Muscle layer of duodenum (tissue), 2 donors: ENCODE measurements around the gene FBXL13.

Experiments
- H3K27ac ChIP-seq: one replicate; pipeline ENCODE4 v1.7.0; 2013; ENCODE audit warnings: mild to moderate bottlenecking, low read length
- H3K27me3 ChIP-seq: one replicate; pipeline ENCODE4 v1.7.0; 2013; ENCODE audit warnings: low read depth, mild to moderate bottlenecking, control low read depth, low read length
- H3K36me3 ChIP-seq, 2 donors: one replicate each; pipeline ENCODE4 v1.7.0; 2013; ENCODE audit warnings: low read length in 2 of 2, control low read depth in 1 of 2, mild to moderate bottlenecking in 1 of 2; ENCODE audit not compliant: insufficient read depth in 2 of 2, control insufficient read depth in 1 of 2
- H3K4me1 ChIP-seq, 2 donors: one replicate each; pipeline ENCODE4 v1.7.0; 2013; ENCODE audit warnings: low read length in 2 of 2, mild to moderate bottlenecking in 2 of 2, control low read depth in 1 of 2, moderate library complexity in 1 of 2; ENCODE audit not compliant: insufficient read depth in 2 of 2, control insufficient read depth in 1 of 2
- H3K4me3 ChIP-seq, 2 donors: one replicate each; pipeline ENCODE4 v1.7.0; 2013; ENCODE audit warnings: low read length in 2 of 2, low read depth in 1 of 2, mild to moderate bottlenecking in 1 of 2
- H3K9me3 ChIP-seq, 2 donors: one replicate each; pipeline ENCODE4 v1.7.0; 2013; ENCODE audit warnings: low read length in 2 of 2, control low read depth in 1 of 2, mild to moderate bottlenecking in 1 of 2; ENCODE audit not compliant: control insufficient read depth in 1 of 2
- donor health status: healthy.

Gene FBXL13

GRCh38 chr7:102829075-102829474 lies 245.5 kb downstream of the FBXL13 start:
- no peak overlapping the region for H3K4me3 ChIP-seq
- no peaks in the 10 kb centered on the region for H3K27me3 ChIP-seq
- peaks cover 8 to 19% of the 10 kb centered on the region in 2 donors for H3K36me3 ChIP-seq
- H3K4me1 ChIP-seq, result no peaks in the 10 kb centered on the region
- H3K9me3 ChIP-seq, result peaks cover 0 to 4% of the 10 kb centered on the region in 2 donors
- no peak overlapping the region for H3K27ac ChIP-seq

GRCh38 chr7:102828286-102828685 lies 246.3 kb downstream of the FBXL13 start:
- Histone ChIP-seq H3K4me3 (no peak overlapping the region), H3K27ac (no peak overlapping the region), H3K4me1 (no peaks in the 10 kb centered on the region), H3K9me3 (peaks cover 0 to 4% of the 10 kb centered on the region in 2 donors), H3K27me3 (no peaks in the 10 kb centered on the region), H3K36me3 (peaks cover 8 to 19% of the 10 kb centered on the region in 2 donors)

- Histone ChIP-seq H3K4me1 (no peaks in the 10 kb centered on the region), H3K36me3 (peaks cover 9 to 13% of the 10 kb centered on the region in 2 donors), H3K4me3 (no peak overlapping the region), H3K27ac (no peak overlapping the region), H3K9me3 (peaks cover 0 to 4% of the 10 kb centered on the region in 2 donors), H3K27me3 (no peaks in the 10 kb centered on the region)
Observed at GRCh38 chr7:102823390-102824119, 251.0 kb downstream of the FBXL13 start.

- H3K27ac ChIP-seq, result no peak overlapping the region
Observed at GRCh38 chr7:102821994-102822747, 252.4 kb downstream of the FBXL13 start.

GRCh38 chr7:102819151-102819550 lies 255.4 kb downstream of the FBXL13 start:
- no peak overlapping the region for H3K27ac ChIP-seq
- H3K27me3 ChIP-seq, result no peaks in the 10 kb centered on the region
- H3K9me3 ChIP-seq, result no peaks in the 10 kb centered on the region
- H3K4me3 ChIP-seq, result no peak overlapping the region
- no peaks in the 10 kb centered on the region for H3K4me1 ChIP-seq
- H3K36me3 ChIP-seq, result peaks cover 5 to 6% of the 10 kb centered on the region in 2 donors

More at GRCh38 chr7:102821994-102822747, 252.4 kb downstream of the FBXL13 start:
- Histone ChIP-seq H3K4me1 (no peaks in the 10 kb centered on the region), H3K4me3 (no peak overlapping the region), H3K36me3 (peaks cover 8 to 9% of the 10 kb centered on the region in 2 donors), H3K27me3 (no peaks in the 10 kb centered on the region), H3K9me3 (no peaks in the 10 kb centered on the region)

- H3K4me3 ChIP-seq, result no peak overlapping the region
- no peaks in the 10 kb centered on the region for H3K9me3 ChIP-seq
- H3K36me3 ChIP-seq, result peaks cover 5 to 11% of the 10 kb centered on the region in 2 donors
- no peaks in the 10 kb centered on the region for H3K4me1 ChIP-seq
- no peak overlapping the region for H3K27ac ChIP-seq
- no peaks in the 10 kb centered on the region for H3K27me3 ChIP-seq
Observed at GRCh38 chr7:102817616-102818573, 256.7 kb downstream of the FBXL13 start.

GRCh38 chr7:102814025-102814471 lies 260.5 kb downstream of the FBXL13 start:
- Histone ChIP-seq H3K27ac (no peak overlapping the region), H3K36me3 (peaks cover 0 to 6% of the 10 kb centered on the region in 2 donors), H3K4me1 (peaks cover 9 to 12% of the 10 kb centered on the region in 2 donors), H3K9me3 (no peaks in the 10 kb centered on the region), H3K4me3 (no peak overlapping the region), H3K27me3 (no peaks in the 10 kb centered on the region)

GRCh38 chr7:102813191-102814024 lies 261.2 kb downstream of the FBXL13 start:
- Histone ChIP-seq H3K4me3 (no peak overlapping the region), H3K9me3 (no peaks in the 10 kb centered on the region), H3K36me3 (peaks cover 5 to 6% of the 10 kb centered on the region in 2 donors), H3K27ac (no peak overlapping the region), H3K27me3 (no peaks in the 10 kb centered on the region), H3K4me1 (peaks cover 9 to 12% of the 10 kb centered on the region in 2 donors)

- H3K27me3 ChIP-seq, result no peaks in the 10 kb centered on the region
- no peak overlapping the region for H3K27ac ChIP-seq
- H3K36me3 ChIP-seq, result peaks cover 6 to 8% of the 10 kb centered on the region in 2 donors
- peaks cover 9 to 12% of the 10 kb centered on the region in 2 donors for H3K4me1 ChIP-seq
- H3K9me3 ChIP-seq, result no peaks in the 10 kb centered on the region
- H3K4me3 ChIP-seq, result no peak overlapping the region
Observed at GRCh38 chr7:102811942-102812678, 262.5 kb downstream of the FBXL13 start.

- no peak overlapping the region for H3K27ac ChIP-seq
- no peak overlapping the region for H3K4me3 ChIP-seq
- peaks cover 6 to 8% of the 10 kb centered on the region in 2 donors for H3K36me3 ChIP-seq
- no peaks in the 10 kb centered on the region for H3K27me3 ChIP-seq
- H3K9me3 ChIP-seq, result no peaks in the 10 kb centered on the region
- H3K4me1 ChIP-seq, result peaks cover 9 to 12% of the 10 kb centered on the region in 2 donors
Observed at GRCh38 chr7:102810916-102811315, 263.7 kb downstream of the FBXL13 start.
